Activated T-helper 1 cell treated with anti-CD3 and anti-CD28 coated beads, Interleukin-2, amount 50 U/mL, for 16 hours (primary cell): ENCODE data around the gene TSC22D4.
A peak's percentile ranks its signal among the peaks of the same experiment; 100 is the strongest.
"Not testable (repeated sequence)": the region's sequence is repeated elsewhere in the genome, so short reads cannot be mapped to it uniquely, and the experiment has no call there.

Experiments
- DNase-seq, 2 donors: peaks; one replicate each; pipeline ENCODE4 v3.0.0-alpha.2; 2020; ENCODE audit warnings: low read depth in 1 of 2, low spot score in 1 of 2

The TSC22D4 gene

GRCh38 chr7:100446040-100446439 lies 33.0 kb downstream of the TSC22D4 start:
- no peak for DNase-seq

- no peak for DNase-seq
These were observed 34.4 kb downstream of the TSC22D4 start for GRCh38 chr7:100444311-100445278.

- no peak for DNase-seq
These were observed 35.7 kb downstream of the TSC22D4 start for GRCh38 chr7:100443096-100443840.

GRCh38 chr7:100441641-100442535 lies 37.1 kb downstream of the TSC22D4 start:
- DNase-seq = no peak

GRCh38 chr7:100439244-100439643 lies 39.8 kb downstream of the TSC22D4 start:
- not testable (repeated sequence) for DNase-seq

GRCh38 chr7:100438731-100439130 lies 40.3 kb downstream of the TSC22D4 start:
- DNase-seq = not testable (repeated sequence)

- DNase-seq = no peak
These were observed 40.8 kb downstream of the TSC22D4 start for GRCh38 chr7:100438172-100438571.

GRCh38 chr7:100437150-100438100 lies 41.6 kb downstream of the TSC22D4 start:
- DNase-seq = no peak

- DNase-seq = peak in 1 of 2 donors; percentile 26
These were observed 43.4 kb downstream of the TSC22D4 start for GRCh38 chr7:100435401-100436304.

- no peak for DNase-seq
These were observed 44.5 kb downstream of the TSC22D4 start for GRCh38 chr7:100434297-100435144.

- no peak for DNase-seq
These were observed 45.3 kb downstream of the TSC22D4 start for GRCh38 chr7:100433592-100434296.

- no peak for DNase-seq
These were observed 45.8 kb downstream of the TSC22D4 start for GRCh38 chr7:100433276-100433591.

GRCh38 chr7:100432621-100433275 lies 46.3 kb downstream of the TSC22D4 start:
- no peak for DNase-seq

- no peak for DNase-seq
These were observed 47.0 kb downstream of the TSC22D4 start for GRCh38 chr7:100432053-100432452.

GRCh38 chr7:100431286-100431735 lies 47.7 kb downstream of the TSC22D4 start:
- no peak for DNase-seq

GRCh38 chr7:100430493-100431285 lies 48.3 kb downstream of the TSC22D4 start:
- DNase-seq = no peak
